Measurements from ENCODE around the gene ZNF865.

The ZNF865 gene

DNA sequence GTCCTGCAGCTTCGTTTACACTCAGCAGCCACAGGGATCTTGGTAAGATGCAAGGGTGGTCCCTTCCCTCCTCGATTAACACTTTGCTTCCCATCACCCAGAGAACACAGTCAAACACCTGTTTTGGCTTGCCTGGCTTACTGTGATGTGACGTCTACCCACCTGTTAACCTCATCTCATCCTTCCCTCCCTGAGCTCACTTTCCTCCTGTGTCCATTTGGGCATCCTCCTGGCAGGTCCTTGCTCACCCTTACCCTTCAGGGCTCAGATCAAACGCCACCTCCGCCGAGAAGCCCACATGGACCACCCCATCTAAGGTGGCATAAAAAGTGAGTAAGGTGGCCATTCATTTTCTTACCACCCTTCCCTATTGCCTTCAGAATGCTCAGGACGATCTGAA is 15.3 kb upstream of the ZNF865 start:
- Histone ChIP-seq H3K4me1 (ENCODE audit: insufficient read depth, insufficient read length) (peaks cover 4% of the 10 kb centered on the region), H3K4me3 (ENCODE audit: insufficient read length, low read depth) (no peak overlapping the region), H3K9ac (ENCODE audit: insufficient read length, low read depth) (no peak overlapping the region), H3K36me3 (ENCODE audit: insufficient read depth, insufficient read length, low read length) (peaks cover 22% of the 10 kb centered on the region), H3K27me3 (ENCODE audit: insufficient read depth, insufficient read length) (no peaks in the 10 kb centered on the region), H3K9me3 (ENCODE audit: insufficient read depth, low read length) (no peaks in the 10 kb centered on the region)
- TF ChIP-seq ZNF274 (IDR thresholded peaks at IDR 0.05; ENCODE audit: low read depth, low read length) (no peak), SUZ12 (IDR thresholded peaks at IDR 0.05; ENCODE audit: extremely low read depth, insufficient read depth, insufficient read length) (no peak), YY1 (IDR thresholded peaks at IDR 0.05; ENCODE audit: insufficient read depth, insufficient read length) (no peak)
- DNase-seq (ENCODE audit: low read depth, low spot score): no peak

DNA sequence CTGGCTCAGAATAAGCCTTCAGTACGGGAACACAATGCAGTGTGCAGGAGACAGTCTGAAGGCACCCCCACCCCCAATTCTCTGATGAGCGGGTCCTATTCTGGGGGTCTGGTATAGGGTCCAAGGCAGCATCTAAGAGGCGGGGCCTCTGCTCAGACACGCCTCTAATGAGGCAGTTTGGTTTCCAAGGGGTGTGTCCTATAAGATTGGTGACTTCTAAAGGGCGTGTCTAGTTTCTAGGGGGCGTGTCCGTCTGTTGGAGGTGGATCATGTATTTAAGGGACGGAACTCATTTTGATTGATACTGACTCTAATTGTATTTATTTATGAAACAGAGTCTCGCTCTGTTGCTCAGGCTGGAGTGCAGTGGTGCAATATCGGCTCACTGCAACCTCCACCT is 14.8 kb upstream of the ZNF865 start:
- Histone ChIP-seq H3K9ac (ENCODE audit: insufficient read length, low read depth) (no peak overlapping the region), H3K36me3 (ENCODE audit: insufficient read depth, insufficient read length, low read length) (peaks cover 27% of the 10 kb centered on the region), H3K9me3 (ENCODE audit: insufficient read depth, low read length) (no peaks in the 10 kb centered on the region), H3K4me1 (ENCODE audit: insufficient read depth, insufficient read length) (peaks cover 4% of the 10 kb centered on the region), H3K4me3 (ENCODE audit: insufficient read length, low read depth) (no peak overlapping the region), H3K27me3 (ENCODE audit: insufficient read depth, insufficient read length) (no peaks in the 10 kb centered on the region)
- TF ChIP-seq YY1 (IDR thresholded peaks at IDR 0.05; ENCODE audit: insufficient read depth, insufficient read length) (no peak), SUZ12 (IDR thresholded peaks at IDR 0.05; ENCODE audit: extremely low read depth, insufficient read depth, insufficient read length) (no peak), ZNF274 (IDR thresholded peaks at IDR 0.05; ENCODE audit: low read depth, low read length) (no peak)
- no peak for DNase-seq (ENCODE audit: low read depth, low spot score)

DNA sequence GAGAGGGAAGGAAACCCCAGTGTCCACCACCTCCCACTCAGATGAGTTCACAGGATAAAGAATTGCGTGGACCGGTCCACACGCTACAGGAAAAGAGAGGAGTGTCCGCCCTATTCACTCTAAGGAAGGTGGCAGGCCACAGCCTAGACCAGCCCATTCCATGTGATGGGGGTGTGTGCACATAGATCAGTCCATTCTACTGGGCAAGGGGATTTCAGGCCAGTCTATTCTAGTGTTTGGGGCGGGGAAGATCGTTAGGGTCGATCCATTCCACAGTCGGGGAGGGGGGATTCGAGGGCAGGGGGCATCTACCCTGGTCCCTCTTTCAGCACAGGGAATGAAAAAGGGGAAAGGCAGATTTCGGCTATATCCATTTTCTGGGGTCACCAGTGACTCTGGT is 13.9 kb upstream of the ZNF865 start:
- no peak for DNase-seq (ENCODE audit: low read depth, low spot score)
- no peak overlapping the region for H3K9ac ChIP-seq (ENCODE audit: insufficient read length, low read depth)
- H3K9me3 ChIP-seq (ENCODE audit: insufficient read depth, low read length): no peaks in the 10 kb centered on the region
- no peak overlapping the region for H3K4me3 ChIP-seq (ENCODE audit: insufficient read length, low read depth)
- no peaks in the 10 kb centered on the region for H3K27me3 ChIP-seq (ENCODE audit: insufficient read depth, insufficient read length)
- TF ChIP-seq SUZ12 (IDR thresholded peaks at IDR 0.05; ENCODE audit: extremely low read depth, insufficient read depth, insufficient read length) (no peak), ZNF274 (IDR thresholded peaks at IDR 0.05; ENCODE audit: low read depth, low read length) (no peak), YY1 (IDR thresholded peaks at IDR 0.05; ENCODE audit: insufficient read depth, insufficient read length) (no peak)
- peaks cover 36% of the 10 kb centered on the region for H3K36me3 ChIP-seq (ENCODE audit: insufficient read depth, insufficient read length, low read length)
- peaks cover 4% of the 10 kb centered on the region for H3K4me1 ChIP-seq (ENCODE audit: insufficient read depth, insufficient read length)

DNA sequence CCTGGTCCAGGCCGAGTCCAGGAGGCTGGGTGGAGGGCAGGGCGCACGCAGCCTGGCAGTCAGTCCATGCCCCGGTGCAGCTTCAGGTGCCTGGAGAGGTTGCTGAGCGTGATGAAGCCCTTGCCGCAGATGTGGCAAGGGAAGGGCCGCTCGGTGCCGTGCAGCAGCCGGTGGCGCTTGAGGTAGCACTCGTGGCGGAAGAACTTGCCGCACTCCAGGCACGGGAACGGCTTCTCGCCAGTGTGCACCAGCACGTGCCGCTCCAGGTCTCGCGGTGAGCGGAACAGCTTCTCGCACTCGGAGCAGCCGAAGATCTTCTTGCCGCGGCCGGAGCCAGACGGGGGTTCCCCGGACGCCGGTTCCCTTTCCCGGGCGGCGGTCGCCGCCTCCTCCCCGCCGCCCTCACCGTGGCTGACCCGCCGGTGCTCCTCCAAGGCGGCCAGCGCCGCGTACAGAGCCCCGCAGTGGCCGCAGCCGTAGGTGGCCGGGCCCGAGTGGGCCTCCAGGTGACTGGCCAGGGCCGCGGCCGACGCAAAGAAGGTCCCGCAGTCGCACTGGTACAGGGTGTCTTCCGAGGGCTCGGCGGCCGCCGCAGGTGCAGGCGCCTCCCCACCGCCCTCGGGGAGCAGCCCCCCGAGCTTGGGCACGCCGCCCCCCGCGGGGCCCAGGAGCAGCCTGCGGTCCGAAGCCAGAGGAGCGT is 12.9 kb upstream of the ZNF865 start:
- peaks cover 40% of the 10 kb centered on the region for H3K36me3 ChIP-seq (ENCODE audit: insufficient read depth, insufficient read length, low read length)
- H3K4me3 ChIP-seq (ENCODE audit: insufficient read length, low read depth): no peak overlapping the region
- no peaks in the 10 kb centered on the region for H3K9me3 ChIP-seq (ENCODE audit: insufficient read depth, low read length)
- H3K4me1 ChIP-seq (ENCODE audit: insufficient read depth, insufficient read length): peaks cover 4% of the 10 kb centered on the region
- no peaks in the 10 kb centered on the region for H3K27me3 ChIP-seq (ENCODE audit: insufficient read depth, insufficient read length)
- H3K9ac ChIP-seq (ENCODE audit: insufficient read length, low read depth): no peak overlapping the region
- DNase-seq (ENCODE audit: low read depth, low spot score): no peak
- no peak for TF ChIP-seq YY1 (IDR thresholded peaks at IDR 0.05; ENCODE audit: insufficient read depth, insufficient read length)
- TF ChIP-seq SUZ12 (IDR thresholded peaks at IDR 0.05; ENCODE audit: extremely low read depth, insufficient read depth, insufficient read length): no peak
- TF ChIP-seq ZNF274 (IDR thresholded peaks at IDR 0.05; ENCODE audit: low read depth, low read length): no peak

DNA sequence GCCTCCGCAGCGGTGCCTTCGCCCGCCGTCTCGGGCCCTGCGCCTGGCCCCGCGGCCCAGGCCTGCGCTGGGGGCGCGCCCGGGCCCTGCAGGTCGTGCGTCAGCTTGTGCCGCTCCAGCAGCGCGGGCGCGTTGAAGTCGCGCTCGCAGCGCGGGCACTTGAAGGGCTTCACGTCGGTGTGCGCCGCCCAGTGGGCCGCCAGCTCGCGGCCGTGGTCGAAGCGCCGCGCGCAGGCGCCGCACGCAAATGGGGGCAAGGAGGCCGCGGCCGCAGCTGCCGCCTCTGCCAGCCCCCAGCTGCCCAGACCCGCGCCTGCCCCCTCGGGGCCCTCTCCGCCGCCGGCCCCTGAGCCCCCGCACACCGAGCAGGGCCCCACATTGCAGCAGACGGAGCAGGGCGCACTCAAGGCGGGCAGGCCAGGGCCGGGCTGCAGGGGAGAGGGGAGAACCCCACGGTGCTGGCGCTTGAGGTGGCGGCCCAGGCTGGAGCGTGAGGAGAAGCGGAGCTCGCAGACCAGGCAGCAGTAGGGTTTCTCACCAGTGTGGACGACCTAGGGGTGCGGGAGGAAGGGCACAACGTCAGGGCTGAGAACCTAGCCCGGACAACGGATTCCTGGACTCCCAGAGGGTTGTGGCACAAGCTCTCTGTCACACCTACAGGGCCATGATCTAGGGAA is 12.2 kb upstream of the ZNF865 start:
- H3K4me3 ChIP-seq (ENCODE audit: insufficient read length, low read depth): no peak overlapping the region
- TF ChIP-seq ZNF274 (IDR thresholded peaks at IDR 0.05; ENCODE audit: low read depth, low read length) (no peak), SUZ12 (IDR thresholded peaks at IDR 0.05; ENCODE audit: extremely low read depth, insufficient read depth, insufficient read length) (no peak), YY1 (IDR thresholded peaks at IDR 0.05; ENCODE audit: insufficient read depth, insufficient read length) (no peak)

DNA sequence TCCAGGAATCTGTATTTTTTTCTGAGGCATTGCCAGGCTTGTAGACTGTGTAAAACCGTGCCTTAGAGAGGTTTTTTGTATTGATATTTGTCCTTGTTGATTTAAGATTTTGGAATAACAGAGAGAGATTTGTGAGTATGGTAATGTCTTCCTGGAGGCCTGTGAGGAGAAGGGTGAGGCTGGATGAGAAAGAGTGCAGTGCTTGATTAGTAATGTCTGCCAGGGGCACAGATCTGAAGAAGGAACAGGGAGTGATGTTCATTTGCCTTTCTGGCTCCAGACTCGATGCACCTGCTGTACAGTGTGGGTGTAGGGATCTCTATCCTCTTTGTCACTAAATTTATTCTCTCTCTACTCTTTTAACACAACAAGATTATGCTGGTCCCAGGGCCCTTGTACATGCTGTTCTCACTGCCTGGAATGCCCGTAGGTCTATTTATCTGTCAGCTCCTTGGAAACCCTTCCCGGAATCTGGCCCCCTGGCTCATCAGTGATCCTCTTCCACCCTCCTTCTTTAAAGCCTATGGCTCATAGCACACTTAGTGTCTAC is 10.4 kb upstream of the ZNF865 start:
- Histone ChIP-seq H3K9ac (ENCODE audit: insufficient read length, low read depth) (no peak overlapping the region), H3K36me3 (ENCODE audit: insufficient read depth, insufficient read length, low read length) (peaks cover 47% of the 10 kb centered on the region), H3K9me3 (ENCODE audit: insufficient read depth, low read length) (no peaks in the 10 kb centered on the region), H3K4me3 (ENCODE audit: insufficient read length, low read depth) (no peak overlapping the region), H3K27me3 (ENCODE audit: insufficient read depth, insufficient read length) (no peaks in the 10 kb centered on the region), H3K4me1 (ENCODE audit: insufficient read depth, insufficient read length) (peaks cover 1% of the 10 kb centered on the region)
- TF ChIP-seq ZNF274 (IDR thresholded peaks at IDR 0.05; ENCODE audit: low read depth, low read length) (no peak), SUZ12 (IDR thresholded peaks at IDR 0.05; ENCODE audit: extremely low read depth, insufficient read depth, insufficient read length) (no peak), YY1 (IDR thresholded peaks at IDR 0.05; ENCODE audit: insufficient read depth, insufficient read length) (no peak)
- no peak for DNase-seq (ENCODE audit: low read depth, low spot score)

More for the DNA sequence above, 12.2 kb upstream of the ZNF865 start:
- H3K36me3 ChIP-seq (ENCODE audit: insufficient read depth, insufficient read length, low read length): peaks cover 47% of the 10 kb centered on the region
- no peaks in the 10 kb centered on the region for H3K27me3 ChIP-seq (ENCODE audit: insufficient read depth, insufficient read length)
- peaks cover 4% of the 10 kb centered on the region for H3K4me1 ChIP-seq (ENCODE audit: insufficient read depth, insufficient read length)
- no peak for DNase-seq (ENCODE audit: low read depth, low spot score)
- no peaks in the 10 kb centered on the region for H3K9me3 ChIP-seq (ENCODE audit: insufficient read depth, low read length)
- no peak overlapping the region for H3K9ac ChIP-seq (ENCODE audit: insufficient read length, low read depth)

DNA sequence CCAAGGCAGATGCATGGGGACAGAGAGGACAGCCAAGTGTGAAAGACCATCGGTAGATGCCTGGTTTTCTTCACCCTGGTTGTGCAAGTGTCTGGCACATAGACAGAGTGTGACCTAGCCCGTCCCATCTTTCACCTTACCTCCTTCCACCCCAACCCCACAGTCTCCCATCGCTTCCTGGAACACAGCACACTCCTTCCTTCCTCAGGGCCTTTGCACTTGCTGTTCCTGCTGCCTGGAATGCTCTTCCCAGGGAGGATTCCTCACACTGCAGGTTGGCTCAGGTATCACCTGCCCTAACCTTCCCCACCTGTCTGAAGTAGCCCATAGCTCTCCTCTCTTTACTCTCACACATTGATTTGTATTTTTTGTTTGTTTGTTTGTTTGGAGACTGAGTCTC is 9.1 kb upstream of the ZNF865 start:
- TF ChIP-seq ZNF274 (IDR thresholded peaks at IDR 0.05; ENCODE audit: low read depth, low read length) (no peak), SUZ12 (IDR thresholded peaks at IDR 0.05; ENCODE audit: extremely low read depth, insufficient read depth, insufficient read length) (no peak), YY1 (IDR thresholded peaks at IDR 0.05; ENCODE audit: insufficient read depth, insufficient read length) (no peak)
- H3K4me1 ChIP-seq (ENCODE audit: insufficient read depth, insufficient read length): no peaks in the 10 kb centered on the region
- no peak for DNase-seq (ENCODE audit: low read depth, low spot score)

More for the DNA sequence above, 9.1 kb upstream of the ZNF865 start:
- H3K4me3 ChIP-seq (ENCODE audit: insufficient read length, low read depth): no peak overlapping the region
- no peak overlapping the region for H3K9ac ChIP-seq (ENCODE audit: insufficient read length, low read depth)
- H3K27me3 ChIP-seq (ENCODE audit: insufficient read depth, insufficient read length): no peaks in the 10 kb centered on the region
- peaks cover 47% of the 10 kb centered on the region for H3K36me3 ChIP-seq (ENCODE audit: insufficient read depth, insufficient read length, low read length)
- H3K9me3 ChIP-seq (ENCODE audit: insufficient read depth, low read length): no peaks in the 10 kb centered on the region

Data from NT2/D1 (cell line).